Ishikawa (cell line): ENCODE results near the gene NOSTRIN.
A peak's percentile ranks its signal among the peaks of the same experiment; 100 is the strongest.

Experiments used
- CEBPB ChIP-seq: IDR thresholded peaks from 2 replicates; pipeline ENCODE4 v1.6.1; 2012
- CREB1 ChIP-seq: IDR thresholded peaks from 2 replicates; pipeline ENCODE4 v1.6.1; 2012; ENCODE audit warnings: low read depth
- EGR1 ChIP-seq: IDR thresholded peaks from 2 replicates; pipeline ENCODE4 v1.6.1; 2012
- EP300 ChIP-seq: IDR thresholded peaks from 2 replicates; pipeline ENCODE4 v1.6.1; 2012; ENCODE audit warnings: borderline replicate concordance
- FOXM1 ChIP-seq: IDR thresholded peaks from 2 replicates; pipeline ENCODE4 v1.6.1; 2012; ENCODE audit warnings: low read depth, borderline replicate concordance
- MAX ChIP-seq: IDR thresholded peaks from 2 replicates; pipeline ENCODE4 v1.6.1; 2012
- NFIC ChIP-seq: IDR thresholded peaks from 2 replicates; pipeline ENCODE4 v1.6.1; 2012
- RAD21 ChIP-seq: IDR thresholded peaks from 2 replicates; pipeline ENCODE4 v1.6.1; 2012; ENCODE audit warnings: low read depth
- REST ChIP-seq: IDR thresholded peaks from 2 replicates; pipeline ENCODE4 v1.6.1; 2012; ENCODE audit warnings: low read depth, mild to moderate bottlenecking
- TAF1 ChIP-seq: IDR thresholded peaks from 2 replicates; pipeline ENCODE4 v1.6.1; 2012; ENCODE audit warnings: low read depth, mild to moderate bottlenecking
- TCF12 ChIP-seq: IDR thresholded peaks from 2 replicates; pipeline ENCODE4 v1.6.1; 2012; ENCODE audit warnings: low read depth
- TEAD4 ChIP-seq: IDR thresholded peaks from 2 replicates; pipeline ENCODE4 v1.6.1; 2012
- USF1 ChIP-seq: IDR thresholded peaks from 2 replicates; pipeline ENCODE4 v1.6.1; 2012
- YY1 ChIP-seq: IDR thresholded peaks from 2 replicates; pipeline ENCODE4 v1.6.1; 2012; ENCODE audit warnings: low read depth
- ZBTB7A ChIP-seq: IDR thresholded peaks from 2 replicates; pipeline ENCODE4 v1.6.1; 2012; ENCODE audit warnings: low read depth

The NOSTRIN gene

DNA sequence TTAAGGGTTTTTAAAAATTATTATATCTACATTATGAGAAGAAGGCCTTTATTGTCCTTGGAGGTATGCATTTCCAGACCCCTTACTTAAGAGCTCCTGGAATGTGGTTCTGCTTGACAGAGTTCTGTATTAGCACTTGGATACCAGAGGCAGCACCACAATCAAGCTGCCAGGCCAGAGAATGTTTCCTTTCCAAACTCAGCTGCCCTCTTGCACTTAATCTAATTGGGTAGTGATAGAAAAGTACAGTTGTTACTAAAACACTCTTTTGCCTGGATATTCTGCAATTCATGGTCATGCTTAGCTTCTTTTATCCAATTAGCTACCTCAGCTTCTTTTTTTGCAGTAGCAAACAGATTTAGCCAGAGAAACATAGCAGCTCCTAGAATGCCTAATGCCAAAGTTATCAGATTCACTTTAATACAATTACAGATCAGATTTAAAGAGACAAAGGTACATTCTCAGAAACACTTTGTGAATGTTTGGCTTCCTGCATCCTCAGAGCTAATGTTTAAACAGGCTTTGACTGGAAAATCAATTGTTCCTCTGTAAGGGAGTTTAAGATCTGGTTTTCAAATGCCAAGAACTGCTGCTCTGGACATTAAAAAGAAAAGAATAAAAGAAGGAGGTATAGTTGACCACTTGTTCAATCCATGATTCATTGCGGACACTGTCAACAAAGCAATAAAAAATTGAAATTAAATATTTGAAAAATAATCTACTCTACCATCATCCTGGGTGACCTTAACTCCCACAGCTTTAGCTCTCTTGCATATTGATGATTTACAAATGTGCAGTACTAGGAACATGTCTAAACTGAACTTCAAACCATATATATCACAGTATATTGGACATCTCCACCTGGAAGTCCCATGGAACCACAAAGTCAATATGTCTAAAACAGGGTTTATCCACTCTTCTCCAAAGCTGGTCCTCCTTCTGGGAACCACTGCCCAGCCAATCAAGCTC is 12.8 kb downstream of the NOSTRIN start:
- peak; percentile 54 for TF ChIP-seq TEAD4
- TF ChIP-seq TCF12 = no peak
- no peak for TF ChIP-seq USF1
- TF ChIP-seq EP300 = no peak
- TF ChIP-seq YY1 = no peak
- TF ChIP-seq MAX = no peak
- no peak for TF ChIP-seq TAF1

DNA sequence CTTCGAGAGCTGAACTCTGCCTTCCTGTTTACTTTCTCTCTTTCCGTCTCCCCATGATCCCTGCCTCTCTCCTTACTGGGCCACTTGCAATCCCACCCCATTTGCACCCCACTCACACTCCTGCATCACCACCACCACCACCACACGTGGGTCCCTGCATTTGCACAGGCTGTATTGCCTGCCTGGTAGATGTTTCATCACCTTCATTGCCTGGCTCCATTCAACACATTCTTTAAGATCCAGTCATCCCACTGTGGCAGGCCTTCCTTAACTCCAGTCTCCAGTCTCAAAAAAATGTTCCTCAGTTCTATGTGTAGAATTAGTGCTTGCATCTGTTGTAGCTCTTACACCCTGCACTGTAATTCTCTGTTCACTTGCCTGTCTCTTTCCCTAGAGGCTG is 13.9 kb downstream of the NOSTRIN start:
- no peak for TF ChIP-seq TEAD4
- TF ChIP-seq USF1 = no peak
- no peak for TF ChIP-seq EGR1
- no peak for TF ChIP-seq YY1
- TF ChIP-seq ZBTB7A = no peak
- no peak for TF ChIP-seq REST
- TF ChIP-seq TAF1 = no peak
- no peak for TF ChIP-seq EP300
- TF ChIP-seq FOXM1 = no peak
- no peak for TF ChIP-seq TCF12
- TF ChIP-seq RAD21 = no peak
- TF ChIP-seq CREB1 = no peak

- TF ChIP-seq YY1 (no peak), CEBPB (no peak), REST (no peak), EGR1 (no peak), USF1 (no peak), ZBTB7A (no peak), CREB1 (no peak), RAD21 (no peak), FOXM1 (no peak), EP300 (no peak), NFIC (no peak), MAX (no peak), TCF12 (no peak), TAF1 (no peak), TEAD4 (no peak)
These were observed 16.7 kb downstream of the NOSTRIN start for GRCh38 chr2:168819050-168819715.

DNA sequence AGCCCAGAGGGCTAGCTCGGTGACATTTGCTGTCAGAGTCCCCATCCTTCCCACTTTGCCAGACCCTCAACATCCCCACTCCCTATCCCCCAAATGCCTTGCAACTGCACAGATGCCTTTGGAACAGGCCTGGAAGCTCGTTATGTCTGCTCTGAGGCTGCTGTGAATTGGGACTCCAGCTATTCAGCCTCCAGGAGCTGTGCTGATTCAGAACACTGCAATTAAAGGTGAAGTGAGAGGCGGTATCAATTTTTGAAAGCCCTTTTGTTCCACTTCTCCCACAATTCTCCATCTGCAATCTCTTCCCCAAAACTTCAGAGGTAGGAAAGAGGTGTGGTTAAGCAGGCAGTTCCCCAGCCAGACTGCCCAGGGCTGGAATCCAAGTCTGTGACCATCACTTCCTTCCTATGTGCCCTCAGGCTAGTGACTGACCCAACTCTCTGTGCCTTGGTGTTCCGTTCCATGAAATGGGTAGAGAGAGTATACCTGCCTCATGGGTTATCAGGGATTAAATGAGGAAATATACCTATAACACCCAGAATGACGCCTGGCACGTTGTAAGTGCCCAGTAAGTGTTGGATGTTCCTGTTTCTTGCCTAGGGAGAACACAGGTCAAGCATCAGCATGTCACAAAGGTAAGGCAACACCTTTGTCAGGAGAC is 17.5 kb downstream of the NOSTRIN start:
- no peak for TF ChIP-seq CEBPB
- no peak for TF ChIP-seq TCF12
- no peak for TF ChIP-seq RAD21
- TF ChIP-seq REST = no peak
- TF ChIP-seq TEAD4 = no peak
- no peak for TF ChIP-seq YY1
- TF ChIP-seq TAF1 = no peak
- TF ChIP-seq USF1 = no peak
- no peak for TF ChIP-seq EP300
- TF ChIP-seq FOXM1 = no peak
- no peak for TF ChIP-seq MAX
- TF ChIP-seq EGR1 = no peak
- no peak for TF ChIP-seq ZBTB7A
- TF ChIP-seq NFIC = no peak
- TF ChIP-seq CREB1 = no peak
